Parathyroid adenoma (tissue), 2 donors: ENCODE data around the gene MYO3B.

Experiments
- H2AFZ ChIP-seq: fragments of 300-600 bp; sonication (generic); one replicate; pipeline ENCODE4 v1.7.0; 2017; ENCODE audit warnings: antibody characterized with exemption, mild to moderate bottlenecking
- H3K27ac ChIP-seq: fragments of 300-600 bp; sonication (generic); one replicate; pipeline ENCODE4 v1.7.0; 2017
- H3K27me3 ChIP-seq: fragments of 300-600 bp; sonication (generic); one replicate; pipeline ENCODE4 v1.7.0; 2017; ENCODE audit warnings: low read length; ENCODE audit not compliant: control insufficient read depth, insufficient read depth
- H3K36me3 ChIP-seq: fragments of 300-600 bp; sonication (generic); one replicate; pipeline ENCODE4 v1.7.0; 2017; ENCODE audit warnings: low read length; ENCODE audit not compliant: control insufficient read depth, insufficient read depth
- H3K4me1 ChIP-seq: fragments of 300-600 bp; sonication (generic); one replicate; pipeline ENCODE4 v1.7.0; 2017; ENCODE audit warnings: control low read depth
- H3K4me2 ChIP-seq: fragments of 300-600 bp; sonication (generic); one replicate; pipeline ENCODE4 v1.7.0; 2017; ENCODE audit warnings: low read length
- H3K4me3 ChIP-seq: fragments of 300-600 bp; sonication (generic); one replicate; pipeline ENCODE4 v1.7.0; 2017; ENCODE audit warnings: low read depth, low read length
- H3K79me2 ChIP-seq: fragments of 300-600 bp; sonication (generic); one replicate; pipeline ENCODE4 v1.7.0; 2017; ENCODE audit warnings: control low read depth
- H3K9ac ChIP-seq: fragments of 300-600 bp; sonication (generic); one replicate; pipeline ENCODE4 v1.7.0; 2017; ENCODE audit warnings: mild to moderate bottlenecking
- H3K9me3 ChIP-seq: fragments of 300-600 bp; sonication (generic); one replicate; pipeline ENCODE4 v1.7.0; 2017; ENCODE audit warnings: low read length; ENCODE audit not compliant: control insufficient read depth
- TF ChIP-seq, protein P1 (sequence below): fragments of 300-600 bp; sonication (generic); IDR thresholded peaks from one replicate; pipeline ENCODE4 v1.7.0; 2017; ENCODE audit warnings: antibody characterized with exemption, mild to moderate bottlenecking
- donor health status: primary hyperparathyroidism.

Gene MYO3B

DNA sequence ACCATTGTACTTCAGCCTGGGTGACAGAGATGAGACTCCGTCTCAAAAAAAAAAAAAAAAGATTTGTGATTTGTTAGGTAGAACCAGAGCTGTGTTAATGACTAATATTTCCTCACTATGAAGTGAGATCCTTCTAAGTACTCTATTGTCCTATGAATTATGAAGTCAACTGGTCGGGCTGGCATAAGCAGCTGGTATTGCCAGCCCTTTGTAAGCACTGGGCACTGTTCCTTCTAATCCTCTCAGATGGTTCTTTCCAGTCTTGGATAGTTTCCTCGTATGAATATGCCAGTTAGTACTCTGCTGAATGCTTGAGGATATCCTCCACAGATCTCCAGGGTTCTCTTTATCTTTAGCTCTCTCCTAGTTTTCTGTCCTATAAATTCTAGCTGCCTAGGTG lies 314.1 kb downstream of the MYO3B start:
- no peak overlapping the region for H2AFZ ChIP-seq
- no peaks in the 10 kb centered on the region for H3K9me3 ChIP-seq
- H3K27ac ChIP-seq = no peak overlapping the region
- TF ChIP-seq, protein P1, sequence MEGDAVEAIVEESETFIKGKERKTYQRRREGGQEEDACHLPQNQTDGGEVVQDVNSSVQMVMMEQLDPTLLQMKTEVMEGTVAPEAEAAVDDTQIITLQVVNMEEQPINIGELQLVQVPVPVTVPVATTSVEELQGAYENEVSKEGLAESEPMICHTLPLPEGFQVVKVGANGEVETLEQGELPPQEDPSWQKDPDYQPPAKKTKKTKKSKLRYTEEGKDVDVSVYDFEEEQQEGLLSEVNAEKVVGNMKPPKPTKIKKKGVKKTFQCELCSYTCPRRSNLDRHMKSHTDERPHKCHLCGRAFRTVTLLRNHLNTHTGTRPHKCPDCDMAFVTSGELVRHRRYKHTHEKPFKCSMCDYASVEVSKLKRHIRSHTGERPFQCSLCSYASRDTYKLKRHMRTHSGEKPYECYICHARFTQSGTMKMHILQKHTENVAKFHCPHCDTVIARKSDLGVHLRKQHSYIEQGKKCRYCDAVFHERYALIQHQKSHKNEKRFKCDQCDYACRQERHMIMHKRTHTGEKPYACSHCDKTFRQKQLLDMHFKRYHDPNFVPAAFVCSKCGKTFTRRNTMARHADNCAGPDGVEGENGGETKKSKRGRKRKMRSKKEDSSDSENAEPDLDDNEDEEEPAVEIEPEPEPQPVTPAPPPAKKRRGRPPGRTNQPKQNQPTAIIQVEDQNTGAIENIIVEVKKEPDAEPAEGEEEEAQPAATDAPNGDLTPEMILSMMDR = no peak
- no peak overlapping the region for H3K4me3 ChIP-seq
- H3K36me3 ChIP-seq = no peaks in the 10 kb centered on the region
- H3K27me3 ChIP-seq = no peaks in the 10 kb centered on the region
- no peak overlapping the region for H3K9ac ChIP-seq
- H3K4me2 ChIP-seq = no peak overlapping the region
- no peaks in the 10 kb centered on the region for H3K79me2 ChIP-seq
- no peaks in the 10 kb centered on the region for H3K4me1 ChIP-seq

DNA sequence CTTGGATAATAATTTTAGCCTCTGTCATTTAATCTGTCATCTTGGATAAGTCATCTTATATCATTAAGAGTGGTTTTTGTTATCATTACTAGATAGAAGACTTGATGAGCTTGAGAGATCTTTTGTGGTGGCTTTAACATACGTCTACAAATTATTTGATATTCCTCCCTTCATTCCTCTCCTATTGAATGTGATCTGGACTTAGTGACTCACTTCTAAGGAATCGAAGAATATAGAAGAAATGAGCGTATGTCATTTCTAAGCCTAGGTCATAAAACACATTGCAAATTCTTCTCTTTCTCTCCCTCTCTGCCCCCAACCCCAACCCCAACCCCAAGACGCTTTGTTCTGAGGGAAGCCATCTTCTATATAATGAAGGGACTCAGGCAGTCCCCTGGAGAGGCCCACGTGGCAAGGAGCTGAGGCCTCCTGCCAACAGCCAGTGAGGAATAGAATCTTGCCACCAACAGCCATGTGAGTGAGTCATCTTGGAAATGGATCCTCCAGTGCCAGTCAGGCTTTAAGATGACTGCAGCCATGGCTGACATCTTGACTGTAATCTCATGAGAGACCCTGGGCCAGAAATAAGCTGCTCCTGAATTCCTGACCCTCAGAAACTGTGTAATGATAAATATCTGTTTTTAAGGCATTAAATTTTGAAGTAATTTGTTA lies 315.6 kb downstream of the MYO3B start:
- no peaks in the 10 kb centered on the region for H3K4me1 ChIP-seq
- no peak overlapping the region for H3K27ac ChIP-seq
- H3K9me3 ChIP-seq = no peaks in the 10 kb centered on the region
- no peak overlapping the region for H2AFZ ChIP-seq
- TF ChIP-seq, protein P1 = no peak
- no peaks in the 10 kb centered on the region for H3K36me3 ChIP-seq
- no peaks in the 10 kb centered on the region for H3K27me3 ChIP-seq
- no peak overlapping the region for H3K9ac ChIP-seq
- H3K79me2 ChIP-seq = no peaks in the 10 kb centered on the region
- no peak overlapping the region for H3K4me2 ChIP-seq
- no peak overlapping the region for H3K4me3 ChIP-seq

DNA sequence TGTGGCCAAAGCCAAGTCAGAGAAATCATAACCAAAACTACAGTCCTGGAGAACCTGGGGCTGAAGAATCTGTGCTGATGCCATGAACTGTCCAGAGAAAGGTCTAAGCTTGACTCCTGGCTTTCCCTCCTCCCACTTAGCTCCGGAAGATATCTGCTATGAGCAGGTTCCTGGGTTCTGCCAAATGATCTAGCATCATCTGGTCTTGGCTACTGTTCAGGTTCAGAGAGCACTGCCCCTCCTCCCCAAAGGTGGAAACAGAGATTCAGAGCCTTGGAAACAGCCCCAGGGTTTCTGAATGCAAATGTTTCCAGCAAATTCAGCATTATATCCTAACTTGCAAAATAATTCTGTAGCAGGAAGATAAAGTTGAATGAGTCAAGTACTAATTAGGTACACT lies 317.9 kb downstream of the MYO3B start:
- Histone ChIP-seq H3K27ac (no peak overlapping the region), H3K4me2 (no peak overlapping the region)

DNA sequence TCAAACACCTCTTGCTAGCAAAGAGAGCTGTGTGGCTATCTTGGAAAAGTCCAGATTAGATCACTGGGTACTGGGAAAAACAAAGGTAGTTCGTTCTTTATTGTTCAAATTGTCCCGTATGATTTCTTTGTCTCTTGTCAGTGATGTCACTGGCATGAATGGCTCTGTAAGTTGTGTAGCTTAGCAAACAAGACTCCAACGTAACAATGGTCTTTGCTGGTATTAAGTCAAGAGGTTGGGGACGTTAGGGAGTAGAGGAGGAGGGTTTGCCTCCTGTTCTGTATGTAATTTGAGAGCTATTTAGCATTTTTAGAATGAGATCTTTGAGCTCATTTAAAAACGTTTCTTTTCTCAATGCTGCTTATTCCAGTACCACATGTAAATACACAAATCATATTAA lies 320.7 kb downstream of the MYO3B start:
- H3K9me3 ChIP-seq = no peaks in the 10 kb centered on the region
- no peak overlapping the region for H3K9ac ChIP-seq
- no peak overlapping the region for H3K27ac ChIP-seq
- no peak overlapping the region for H3K4me2 ChIP-seq
- no peak overlapping the region for H3K4me3 ChIP-seq
- no peaks in the 10 kb centered on the region for H3K27me3 ChIP-seq
- no peaks in the 10 kb centered on the region for H3K36me3 ChIP-seq
- H2AFZ ChIP-seq = no peak overlapping the region
- H3K4me1 ChIP-seq = no peaks in the 10 kb centered on the region
- no peaks in the 10 kb centered on the region for H3K79me2 ChIP-seq
- TF ChIP-seq, protein P1 = no peak

More for the DNA sequence above, 317.9 kb downstream of the MYO3B start:
- Histone ChIP-seq H2AFZ (no peak overlapping the region), H3K79me2 (no peaks in the 10 kb centered on the region), H3K4me3 (no peak overlapping the region), H3K9ac (no peak overlapping the region), H3K27me3 (no peaks in the 10 kb centered on the region), H3K4me1 (no peaks in the 10 kb centered on the region), H3K36me3 (no peaks in the 10 kb centered on the region), H3K9me3 (no peaks in the 10 kb centered on the region)
- TF ChIP-seq, protein P1 = no peak

DNA sequence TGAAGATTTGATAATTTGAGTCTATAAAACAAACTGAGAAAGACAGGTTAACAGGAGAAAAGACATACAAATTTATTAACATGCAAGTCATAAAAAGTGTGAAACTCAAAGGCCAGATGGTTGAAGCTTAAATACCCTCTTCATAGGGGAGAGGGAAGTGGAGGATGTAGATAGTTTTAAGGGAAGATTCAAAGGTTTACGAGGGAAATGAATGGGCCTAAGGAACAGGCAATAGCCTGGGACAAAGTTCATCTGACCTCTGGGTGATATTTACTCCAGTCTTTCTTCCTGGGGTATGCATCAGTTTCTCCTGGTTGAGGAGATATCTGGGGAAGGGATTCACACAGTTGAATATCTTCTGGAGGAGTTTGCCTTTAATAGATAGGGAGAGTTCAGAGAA lies 322.2 kb downstream of the MYO3B start:
- Histone ChIP-seq H2AFZ (no peak overlapping the region), H3K4me1 (no peaks in the 10 kb centered on the region), H3K36me3 (no peaks in the 10 kb centered on the region), H3K4me3 (no peak overlapping the region), H3K27me3 (no peaks in the 10 kb centered on the region), H3K9ac (no peak overlapping the region), H3K9me3 (no peaks in the 10 kb centered on the region), H3K4me2 (no peak overlapping the region), H3K79me2 (no peaks in the 10 kb centered on the region), H3K27ac (no peak overlapping the region)
- TF ChIP-seq, protein P1 = no peak
